GM23248 (cell line): Measurements from ENCODE around the gene LRRC1. TPM values are rescaled to one million over a fixed set of nuclear protein-coding genes. Genes with fewer than 3 reads are reported as not detected.
A peak's percentile ranks its signal among the peaks of the same experiment; 100 is the strongest.
"Not testable (repeated sequence)": the region's sequence is repeated elsewhere in the genome, so short reads cannot be mapped to it uniquely, and the experiment has no call there.

Source experiments
- DNase-seq: peaks from one replicate; pipeline ENCODE4 v3.0.0-alpha.2; 2015
- H2AFZ ChIP-seq: fragments of 200-600 bp; sonication (generic); 2 replicates; pipeline ENCODE4 v1.6.1; 2016; ENCODE audit warnings: antibody characterized with exemption
- H3F3A ChIP-seq: fragments of 200-600 bp; sonication (generic); 2 replicates; pipeline ENCODE4 v1.6.1; 2016; ENCODE audit warnings: mild to moderate bottlenecking, antibody characterized with exemption, mixed run types; ENCODE audit not compliant: insufficient read depth
- H3K27ac ChIP-seq: fragments of 200-600 bp; sonication (generic); 2 replicates; pipeline ENCODE4 v1.5.1; 2016; ENCODE audit warnings: mild to moderate bottlenecking
- H3K27me3 ChIP-seq: fragments of 200-600 bp; sonication (generic); replicated peaks from 2 replicates; pipeline ENCODE4 v1.6.1; 2016; ENCODE audit warnings: mild to moderate bottlenecking; ENCODE audit not compliant: insufficient read depth
- H3K36me3 ChIP-seq: fragments of 200-600 bp; sonication (generic); 2 replicates; pipeline ENCODE4 v1.6.1; 2016; ENCODE audit warnings: low read depth, mild to moderate bottlenecking
- H3K4me1 ChIP-seq: fragments of 200-600 bp; sonication (generic); 2 replicates; pipeline ENCODE4 v1.6.1; 2016; ENCODE audit warnings: mild to moderate bottlenecking; ENCODE audit not compliant: insufficient read depth
- H3K4me2 ChIP-seq: fragments of 200-600 bp; sonication (generic); one replicate; pipeline ENCODE4 v1.6.1; 2016; ENCODE audit warnings: mild to moderate bottlenecking; ENCODE audit not compliant: unreplicated experiment
- H3K4me3 ChIP-seq: fragments of 200-600 bp; sonication (generic); 2 replicates; pipeline ENCODE4 v1.5.1; 2016; ENCODE audit warnings: mild to moderate bottlenecking
- H3K79me2 ChIP-seq: fragments of 200-600 bp; sonication (generic); 2 replicates; pipeline ENCODE4 v1.6.1; 2016; ENCODE audit warnings: mild to moderate bottlenecking; ENCODE audit not compliant: insufficient read depth
- H3K9ac ChIP-seq: fragments of 200-600 bp; sonication (generic); 2 replicates; pipeline ENCODE4 v1.6.1; 2016; ENCODE audit warnings: mild to moderate bottlenecking
- H3K9me2 ChIP-seq: fragments of 200-600 bp; sonication (generic); 2 replicates; pipeline ENCODE4 v1.6.1; 2016; ENCODE audit warnings: mixed run types, mild to moderate bottlenecking, moderate library complexity; ENCODE audit not compliant: insufficient read depth
- H3K9me3 ChIP-seq: fragments of 200-600 bp; sonication (generic); one replicate; pipeline ENCODE4 v1.6.1; 2017; ENCODE audit warnings: low read depth
- H4K20me1 ChIP-seq: fragments of 200-600 bp; sonication (generic); 2 replicates; pipeline ENCODE4 v1.6.0; 2016; ENCODE audit not compliant: insufficient read depth
- EZH2 ChIP-seq: fragments of 200-600 bp; sonication (generic); IDR thresholded peaks from 2 replicates; pipeline ENCODE4 v1.6.1; 2018; ENCODE audit warnings: antibody characterized with exemption, mild to moderate bottlenecking; ENCODE audit not compliant: insufficient read depth, poor library complexity, severe bottlenecking
- EZH2phosphoT487 ChIP-seq: fragments of 200-600 bp; sonication (generic); IDR thresholded peaks from 2 replicates; pipeline ENCODE4 v1.6.1; 2018; ENCODE audit warnings: antibody characterized with exemption, moderate library complexity, mild to moderate bottlenecking, low read depth; ENCODE audit not compliant: insufficient read depth
- WGBS, 2 experiments: methylation state at CpG; one replicate each; pipeline ENCODE4 v1.1.6; 2015 to 2017; ENCODE audit warnings: low lambda C conversion rate in 2 of 2, low coverage in 1 of 2; ENCODE audit errors: missing lambda C conversion rate in 2 of 2; 5-methylcytosine and 5-hydroxymethylcytosine counted together
- in situ Hi-C: fragments of 300-500 bp; cut with MboI; formaldehyde crosslinking; loops from 2 replicates; pipeline ENCODE4 v1.15.0; 2020
- polyA plus RNA-seq: library from polyadenylated mRNA; unstranded; fragments of >200 nt; fragmentation: Nextera tagmentation; extraction: Ambion mirVana; gene quantifications from 2 replicates; pipeline ENCODE4 v1.2.1, GENCODE V29; 2016
- total RNA-seq: library from RNA; depleted of rRNA; stranded (reverse); fragments of >200 nt; shearing (Covaris generic); gene quantifications from 2 replicates; pipeline ENCODE4 v1.2.3, GENCODE V29; 2014

The LRRC1 gene
- total and polyA plus RNA-seq, 2 experiments from 2014 or later, result 3.6 to 5.6 TPM

DNA sequence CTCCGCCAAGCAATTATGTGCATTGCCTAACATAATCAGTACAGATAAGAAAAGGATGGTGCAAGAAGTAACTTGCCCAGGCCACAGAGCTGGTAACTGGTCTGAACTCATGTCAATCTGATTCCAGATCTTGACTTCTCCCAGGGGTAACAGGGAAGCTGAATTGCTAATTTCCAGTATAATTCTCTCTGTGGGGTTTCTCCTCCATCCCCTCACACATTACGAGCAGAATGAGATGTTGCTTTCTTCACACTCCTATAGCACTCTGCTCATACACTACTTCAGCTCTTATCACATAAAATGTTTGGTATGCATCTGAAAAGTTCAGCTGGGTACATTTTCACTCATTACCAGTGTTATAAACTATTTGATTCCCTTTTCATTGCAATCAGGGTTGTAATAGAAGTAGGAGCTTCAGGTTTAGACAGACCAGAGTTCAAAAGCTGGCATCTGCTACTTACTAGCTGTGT, 24.0 kb upstream of the LRRC1 start:
- in situ Hi-C loops, result no loop called here

DNA sequence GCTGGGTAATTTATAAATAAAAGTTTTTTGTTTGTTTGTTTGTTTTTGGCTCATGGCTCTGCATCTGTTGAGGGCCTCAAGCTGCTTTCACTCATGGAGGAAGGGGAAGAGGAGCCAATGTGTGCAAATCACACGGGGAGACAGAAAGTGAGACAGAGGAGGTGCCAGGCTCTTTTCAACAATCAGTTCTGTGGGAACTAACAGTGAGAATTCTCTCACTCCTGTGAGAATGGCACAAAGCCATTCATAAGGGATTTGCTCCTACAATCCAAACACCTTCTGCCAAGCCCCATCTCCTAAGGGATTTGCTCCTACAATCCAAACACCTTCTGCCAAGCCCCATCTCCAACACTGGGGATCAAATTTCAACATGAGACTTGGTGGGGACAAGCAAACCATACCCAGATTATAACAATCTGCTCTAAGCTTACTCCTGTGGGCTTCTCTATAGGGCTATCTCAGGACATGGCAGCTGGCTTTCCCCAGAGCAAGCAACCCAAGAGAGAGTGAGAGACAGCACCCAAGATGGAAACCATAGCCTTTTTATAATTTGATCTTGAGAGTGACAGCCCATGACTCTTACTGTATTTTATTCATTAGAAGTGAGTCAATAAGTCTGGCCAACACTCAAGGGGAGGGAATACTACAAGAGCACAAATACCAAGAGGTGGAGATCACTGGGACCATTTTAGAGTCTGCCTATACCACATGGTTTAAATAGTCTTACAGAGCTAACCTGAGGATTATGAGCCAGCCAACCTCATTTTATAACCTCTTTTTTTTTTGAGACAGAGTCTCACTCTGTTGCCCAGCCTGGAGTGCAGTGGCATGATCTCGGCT, 22.8 kb upstream of the LRRC1 start:
- in situ Hi-C loops, result no loop called here
- WGBS, 2 experiments, result 62 to 65% methylated on average over 2 of the region's 2 CpGs
- Histone ChIP-seq H3K9me3 (no peaks in the 10 kb centered on the region), H3K27ac (no peak overlapping the region), H4K20me1 (no peaks in the 10 kb centered on the region), H3K36me3 (no peaks in the 10 kb centered on the region), H3K9me2 (no peaks in the 10 kb centered on the region), H3K4me3 (no peak overlapping the region), H3F3A (0 out of 2 replicates have a peak, but pooled peaks cover 3% of the 10 kb centered on the region), H3K4me2 (no peak overlapping the region), H3K27me3 (no peaks in the 10 kb centered on the region), H2AFZ (no peak overlapping the region), H3K79me2 (no peaks in the 10 kb centered on the region), H3K9ac (no peak overlapping the region), H3K4me1 (peaks cover 4% of the 10 kb centered on the region; the same call in 1 of the 2 replicates)
- peak; percentile 70 for DNase-seq
- TF ChIP-seq EZH2, result no peak
- TF ChIP-seq EZH2phosphoT487, result no peak

More for the DNA sequence above, 24.0 kb upstream of the LRRC1 start:
- no peak overlapping the region for H3K4me3 ChIP-seq
- peak; percentile 13 for DNase-seq
- H3K9me3 ChIP-seq, result no peaks in the 10 kb centered on the region
- no peak overlapping the region for H3K27ac ChIP-seq
- no peaks in the 10 kb centered on the region for H3K79me2 ChIP-seq
- H3K27me3 ChIP-seq, result no peaks in the 10 kb centered on the region
- H4K20me1 ChIP-seq, result no peaks in the 10 kb centered on the region
- H2AFZ ChIP-seq, result no peak overlapping the region
- no peak overlapping the region for H3K9ac ChIP-seq
- no peaks in the 10 kb centered on the region for H3K9me2 ChIP-seq
- TF ChIP-seq EZH2phosphoT487 (no peak), EZH2 (no peak)
- 0 out of 2 replicates have a peak, but pooled peaks cover 3% of the 10 kb centered on the region for H3F3A ChIP-seq
- 80 to 89% methylated on average over 2 of the region's 2 CpGs for WGBS, 2 experiments
- no peak overlapping the region for H3K4me2 ChIP-seq
- no peaks in the 10 kb centered on the region for H3K36me3 ChIP-seq
- H3K4me1 ChIP-seq, result peaks cover 4% of the 10 kb centered on the region; the same call in 1 of the 2 replicates

DNA sequence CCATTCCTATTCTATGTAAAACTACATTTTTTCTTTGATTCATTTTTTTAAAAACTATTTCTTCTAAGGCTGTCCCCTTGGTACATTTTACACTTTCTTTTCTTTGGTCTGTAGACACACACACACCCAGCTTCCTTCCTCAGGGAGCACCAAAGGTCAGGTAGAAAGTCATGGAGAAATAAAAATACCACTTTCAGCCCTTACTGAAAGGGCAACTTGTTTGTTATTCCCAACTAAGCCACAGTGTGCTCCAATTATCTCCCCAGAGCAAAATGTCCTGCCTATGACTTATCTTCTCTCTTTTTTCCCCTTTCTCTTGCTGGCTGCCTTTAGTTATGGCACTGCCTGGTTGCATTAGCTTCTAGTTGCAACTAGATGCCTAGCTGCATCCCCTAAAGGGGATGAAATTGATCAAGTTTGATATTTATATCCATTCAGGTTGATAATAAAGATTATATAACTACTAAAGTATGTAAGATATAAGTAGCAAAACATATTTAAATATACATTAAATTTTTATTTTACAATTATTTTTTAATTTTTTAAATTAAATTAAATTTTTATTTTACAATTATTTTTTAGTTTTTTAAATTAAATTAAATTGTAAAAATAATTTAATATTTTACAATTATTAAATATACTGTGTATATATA, 21.6 kb upstream of the LRRC1 start:
- DNase-seq, result no peak
- H3K36me3 ChIP-seq, result no peaks in the 10 kb centered on the region
- no peaks in the 10 kb centered on the region for H3K27me3 ChIP-seq
- H3K27ac ChIP-seq, result no peak overlapping the region
- H3K4me1 ChIP-seq, result peaks cover 4% of the 10 kb centered on the region; the same call in 1 of the 2 replicates
- no peak overlapping the region for H3K4me2 ChIP-seq
- H3K4me3 ChIP-seq, result no peak overlapping the region
- no peaks in the 10 kb centered on the region for H3K9me3 ChIP-seq
- 0 out of 2 replicates have a peak, but pooled peaks cover 3% of the 10 kb centered on the region for H3F3A ChIP-seq
- H3K9ac ChIP-seq, result no peak overlapping the region
- TF ChIP-seq EZH2 (no peak), EZH2phosphoT487 (no peak)
- H3K9me2 ChIP-seq, result no peaks in the 10 kb centered on the region
- no peaks in the 10 kb centered on the region for H3K79me2 ChIP-seq
- in situ Hi-C loops, result no loop called here
- H2AFZ ChIP-seq, result no peak overlapping the region
- no peaks in the 10 kb centered on the region for H4K20me1 ChIP-seq

DNA sequence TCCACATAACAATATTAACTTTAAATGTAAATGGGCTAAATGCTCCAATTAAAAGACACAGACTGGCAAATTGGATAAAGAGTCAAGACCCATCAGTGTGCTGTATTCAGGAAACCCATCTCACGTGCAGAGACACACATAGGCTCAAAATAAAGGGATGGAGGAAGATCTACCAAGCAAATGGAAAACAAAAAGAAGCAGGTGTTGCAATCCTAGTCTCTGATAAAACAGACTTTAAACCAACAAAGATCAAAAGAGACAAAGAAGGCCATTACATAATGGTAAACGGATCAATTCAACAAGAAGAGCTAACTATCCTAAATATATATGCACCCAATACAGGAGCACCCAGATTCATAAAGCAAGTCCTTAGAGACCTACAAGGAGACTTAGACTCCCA, 18.7 kb upstream of the LRRC1 start:
- WGBS, 2 experiments, result 31 to 47% methylated on average over 2 of the region's 2 CpGs
- H4K20me1 ChIP-seq, H3K4me1 ChIP-seq, DNase-seq, H3K4me3 ChIP-seq, in situ Hi-C loops, H2AFZ ChIP-seq, H3K36me3 ChIP-seq, H3F3A ChIP-seq, H3K9me2 ChIP-seq, H3K9ac ChIP-seq, H3K4me2 ChIP-seq, H3K27ac ChIP-seq, H3K27me3 ChIP-seq, H3K9me3 ChIP-seq, H3K79me2 ChIP-seq: not testable (repeated sequence)

DNA sequence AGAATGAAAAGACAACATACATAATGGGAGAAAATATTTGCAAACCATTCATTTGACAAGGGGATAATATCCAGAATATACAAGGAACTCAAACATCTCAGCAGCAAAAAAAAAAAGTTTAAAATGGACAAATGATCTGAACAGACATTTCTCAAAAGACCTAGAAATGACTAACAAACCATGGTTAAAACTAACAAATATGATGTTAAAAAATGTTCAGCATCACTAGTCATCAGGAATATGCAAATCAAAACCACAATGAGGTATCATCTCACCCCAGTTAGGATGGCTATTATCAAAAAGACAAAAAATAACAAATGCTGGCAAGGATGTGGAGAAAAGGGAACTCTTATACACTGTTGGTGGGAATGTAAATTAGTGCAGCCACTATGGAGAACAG, 9.8 kb upstream of the LRRC1 start:
- H4K20me1 ChIP-seq, H3K9ac ChIP-seq, H3K36me3 ChIP-seq, in situ Hi-C loops, H3K79me2 ChIP-seq, H3K9me2 ChIP-seq, H2AFZ ChIP-seq, H3K27me3 ChIP-seq, H3K4me2 ChIP-seq, H3K9me3 ChIP-seq, H3K4me1 ChIP-seq, H3K27ac ChIP-seq, H3F3A ChIP-seq, H3K4me3 ChIP-seq, DNase-seq: not testable (repeated sequence)
